ENCODE data around the gene PCDHA8. TPM values are rescaled to one million over a fixed set of nuclear protein-coding genes. Genes with fewer than 3 reads are reported as not detected.

Gene PCDHA8, protein sequence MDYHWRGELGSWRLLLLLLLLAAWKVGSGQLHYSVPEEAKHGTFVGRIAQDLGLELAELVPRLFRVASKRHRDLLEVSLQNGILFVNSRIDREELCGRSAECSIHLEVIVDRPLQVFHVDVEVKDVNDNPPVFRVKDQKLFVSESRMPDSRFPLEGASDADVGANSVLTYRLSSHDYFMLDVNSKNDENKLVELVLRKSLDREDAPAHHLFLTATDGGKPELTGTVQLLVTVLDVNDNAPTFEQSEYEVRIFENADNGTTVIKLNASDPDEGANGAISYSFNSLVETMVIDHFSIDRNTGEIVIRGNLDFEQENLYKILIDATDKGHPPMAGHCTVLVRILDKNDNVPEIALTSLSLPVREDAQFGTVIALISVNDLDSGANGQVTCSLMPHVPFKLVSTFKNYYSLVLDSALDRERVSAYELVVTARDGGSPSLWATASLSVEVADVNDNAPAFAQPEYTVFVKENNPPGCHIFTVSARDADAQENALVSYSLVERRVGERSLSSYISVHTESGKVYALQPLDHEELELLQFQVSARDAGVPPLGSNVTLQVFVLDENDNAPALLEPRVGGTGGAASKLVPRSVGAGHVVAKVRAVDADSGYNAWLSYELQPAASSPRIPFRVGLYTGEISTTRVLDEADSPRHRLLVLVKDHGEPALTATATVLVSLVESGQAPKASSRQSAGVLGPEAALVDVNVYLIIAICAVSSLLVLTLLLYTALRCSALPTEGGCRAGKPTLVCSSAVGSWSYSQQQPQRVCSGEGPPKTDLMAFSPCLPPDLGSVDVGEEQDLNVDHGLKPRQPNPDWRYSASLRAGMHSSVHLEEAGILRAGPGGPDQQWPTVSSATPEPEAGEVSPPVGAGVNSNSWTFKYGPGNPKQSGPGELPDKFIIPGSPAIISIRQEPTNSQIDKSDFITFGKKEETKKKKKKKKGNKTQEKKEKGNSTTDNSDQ
- 0.03 to 0.11 TPM in 2 of 5 replicates, not detected in the others for total RNA-seq (2022; extraction: Qiagen RNA extraction; ENCODE audit: low read depth)

DNA sequence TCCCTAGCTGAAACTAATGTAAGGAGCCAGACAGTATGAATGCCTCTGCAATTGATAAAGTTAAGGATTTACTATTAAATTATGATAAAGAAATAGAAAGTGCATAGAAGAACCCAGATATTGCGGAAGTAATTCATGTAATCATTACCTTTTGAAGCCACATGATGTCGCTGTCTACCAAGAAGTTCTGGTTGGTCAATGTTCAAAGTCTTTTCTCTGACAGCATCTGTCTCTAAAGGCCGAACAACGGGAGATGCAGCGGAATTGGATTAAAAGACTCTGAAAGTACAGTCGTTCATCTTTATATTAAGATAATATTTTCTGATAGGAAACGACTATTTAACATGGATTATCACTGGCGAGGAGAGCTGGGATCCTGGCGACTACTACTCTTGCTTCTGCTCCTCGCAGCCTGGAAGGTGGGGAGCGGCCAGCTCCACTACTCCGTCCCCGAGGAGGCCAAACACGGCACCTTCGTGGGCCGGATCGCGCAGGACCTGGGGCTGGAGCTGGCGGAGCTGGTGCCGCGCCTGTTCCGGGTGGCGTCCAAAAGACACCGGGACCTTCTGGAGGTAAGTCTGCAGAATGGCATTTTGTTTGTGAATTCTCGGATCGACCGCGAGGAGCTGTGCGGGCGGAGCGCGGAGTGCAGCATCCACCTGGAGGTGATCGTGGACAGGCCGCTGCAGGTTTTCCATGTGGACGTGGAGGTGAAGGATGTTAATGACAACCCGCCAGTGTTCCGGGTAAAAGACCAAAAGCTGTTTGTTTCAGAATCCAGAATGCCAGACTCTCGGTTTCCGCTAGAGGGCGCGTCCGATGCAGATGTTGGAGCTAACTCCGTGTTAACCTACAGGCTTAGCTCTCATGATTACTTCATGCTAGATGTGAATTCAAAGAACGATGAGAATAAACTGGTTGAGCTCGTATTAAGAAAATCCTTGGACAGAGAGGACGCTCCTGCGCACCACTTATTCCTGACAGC lies at the start of gene PCDHA8:
Gene PCDHA8 (plus strand): TSS at position 210 of the 985 bp plus-strand sequence. CDS start 135 bp downstream, at position 345.

DNA sequence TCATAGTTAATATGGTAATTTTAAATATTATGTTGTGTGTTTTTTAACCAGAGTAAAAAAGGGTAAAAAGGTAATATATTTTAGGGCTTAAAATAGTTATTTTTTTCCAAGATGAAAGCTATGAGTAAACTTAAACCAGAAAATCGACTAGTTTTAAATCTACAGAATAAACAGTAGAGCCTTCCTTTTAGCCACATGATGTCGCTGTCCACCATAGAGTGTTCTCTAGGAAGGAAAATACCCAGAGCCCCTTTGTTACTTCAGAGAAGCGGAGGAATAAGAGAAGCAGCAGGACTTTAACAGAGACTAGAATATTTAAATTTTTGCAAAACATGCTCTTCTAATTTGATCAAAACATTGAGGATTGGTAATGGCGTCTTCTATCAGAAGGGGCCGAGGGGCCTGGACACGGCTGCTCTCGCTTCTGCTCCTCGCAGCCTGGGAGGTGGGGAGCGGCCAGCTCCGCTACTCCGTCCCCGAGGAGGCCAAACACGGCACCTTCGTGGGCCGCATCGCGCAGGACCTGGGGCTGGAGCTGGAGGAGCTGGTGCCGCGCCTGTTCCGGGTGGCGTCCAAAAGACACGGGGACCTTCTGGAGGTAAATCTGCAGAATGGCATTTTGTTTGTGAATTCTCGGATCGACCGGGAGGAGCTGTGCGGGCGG lies 46.3 kb upstream of the PCDHA8 start, which contains the start of gene PCDHA2:
Gene PCDHA2 (plus strand): TSS at position 258 of the 664 bp plus-strand sequence.

DNA sequence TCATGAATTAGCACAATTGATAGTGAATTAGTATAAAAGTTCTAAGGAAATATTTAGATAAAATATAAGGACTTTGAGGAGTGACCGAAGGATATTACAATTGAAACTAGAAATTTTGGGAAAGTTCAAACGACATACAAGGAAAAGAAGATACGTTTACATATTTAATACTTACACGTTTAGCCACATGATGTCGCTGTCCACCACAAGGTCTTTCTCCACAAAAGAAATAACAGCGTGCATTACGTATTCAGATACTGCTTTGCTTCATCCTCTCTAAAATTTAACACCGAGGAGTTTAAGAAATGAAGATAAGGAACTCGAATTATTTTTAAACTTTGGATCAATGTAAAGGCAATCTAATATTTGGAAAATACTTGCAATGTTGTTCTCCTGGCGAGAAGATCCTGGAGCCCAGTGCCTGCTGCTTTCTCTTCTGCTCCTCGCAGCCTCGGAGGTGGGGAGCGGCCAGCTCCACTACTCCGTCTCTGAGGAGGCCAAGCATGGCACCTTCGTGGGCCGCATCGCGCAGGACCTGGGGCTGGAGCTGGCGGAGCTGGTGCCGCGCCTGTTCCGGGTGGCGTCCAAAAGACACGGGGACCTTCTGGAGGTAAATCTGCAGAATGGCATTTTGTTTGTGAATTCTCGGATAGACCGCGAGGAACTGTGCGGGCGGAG lies 40.0 kb upstream of the PCDHA8 start, which contains the start of gene PCDHA3:
Gene PCDHA3 (plus strand): TSS at position 242 of the 678 bp plus-strand sequence.

DNA sequence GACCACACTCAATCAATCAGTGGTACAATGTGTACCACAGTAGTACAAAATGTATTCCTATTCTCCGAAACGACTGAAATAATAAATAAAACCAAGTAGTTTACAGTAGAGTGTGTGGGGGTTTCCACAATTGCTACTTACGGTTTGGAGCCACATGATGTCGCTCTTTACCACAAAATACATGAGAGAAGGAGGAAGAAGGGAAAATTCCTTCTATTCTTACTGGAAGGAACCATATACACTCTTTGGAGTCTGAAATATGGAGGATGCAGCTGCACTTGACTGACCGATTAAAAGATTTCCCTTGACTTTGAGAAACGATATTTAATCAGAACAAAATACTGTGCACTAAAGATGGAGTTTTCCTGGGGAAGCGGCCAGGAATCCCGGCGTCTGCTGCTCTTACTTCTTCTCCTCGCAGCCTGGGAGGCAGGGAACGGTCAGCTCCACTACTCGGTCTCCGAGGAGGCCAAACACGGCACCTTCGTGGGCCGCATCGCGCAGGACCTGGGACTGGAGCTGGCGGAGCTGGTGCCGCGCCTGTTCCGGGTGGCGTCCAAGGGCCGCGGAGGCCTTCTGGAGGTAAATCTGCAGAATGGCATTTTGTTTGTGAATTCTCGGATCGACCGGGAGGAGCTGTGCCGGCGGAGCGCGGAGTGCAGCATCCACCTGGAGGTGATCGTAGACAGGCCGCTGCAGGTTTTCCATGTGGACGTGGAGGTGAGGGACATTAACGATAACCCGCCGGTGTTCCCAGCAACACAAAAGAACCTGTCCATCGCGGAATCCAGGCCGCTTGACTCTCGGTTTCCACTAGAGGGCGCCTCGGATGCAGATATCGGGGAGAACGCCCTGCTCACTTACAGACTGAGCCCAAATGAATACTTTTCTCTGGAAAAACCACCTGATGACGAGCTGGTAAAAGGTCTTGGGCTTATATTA lies 33.9 kb upstream of the PCDHA8 start, which contains the start of gene PCDHA4:
Gene PCDHA4 (plus strand): TSS at position 235 of the 942 bp plus-strand sequence.

DNA sequence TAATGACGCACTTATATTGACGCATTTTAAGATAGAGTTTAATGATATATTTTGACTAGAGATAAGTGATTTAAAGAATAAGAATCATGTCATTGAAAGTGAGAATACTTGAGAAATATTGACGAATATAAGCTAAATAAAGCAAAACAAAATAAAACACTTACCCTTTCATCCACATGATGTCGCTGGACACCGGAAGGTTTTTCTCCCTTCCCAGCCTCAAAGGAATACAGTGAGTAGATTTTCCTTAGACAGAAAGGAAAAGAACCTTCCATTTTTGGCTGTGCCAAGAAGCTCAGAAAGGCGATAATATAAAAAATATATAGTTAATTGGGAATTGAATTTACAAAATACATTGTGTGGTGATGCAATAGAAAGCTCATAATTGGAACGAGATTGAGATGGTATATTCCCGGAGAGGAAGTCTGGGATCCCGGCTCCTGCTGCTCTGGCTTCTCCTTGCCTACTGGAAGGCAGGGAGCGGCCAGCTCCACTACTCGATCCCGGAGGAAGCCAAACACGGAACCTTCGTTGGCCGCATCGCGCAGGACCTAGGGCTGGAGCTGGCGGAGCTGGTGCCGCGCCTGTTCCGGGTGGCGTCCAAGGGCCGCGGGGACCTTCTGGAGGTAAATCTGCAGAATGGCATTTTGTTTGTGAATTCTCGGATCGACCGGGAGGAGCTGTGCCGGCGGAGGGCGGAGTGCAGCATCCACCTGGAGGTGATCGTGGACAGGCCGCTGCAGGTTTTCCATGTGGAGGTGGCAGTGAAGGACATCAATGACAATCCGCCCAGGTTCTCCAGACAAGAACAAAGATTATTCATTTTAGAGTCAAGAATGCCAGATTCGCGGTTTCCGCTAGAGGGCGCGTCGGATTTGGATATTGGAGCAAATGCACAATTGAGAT lies 19.4 kb upstream of the PCDHA8 start, which contains the start of gene PCDHA5:
Gene PCDHA5 (plus strand): TSS at position 239 of the 906 bp plus-strand sequence.

DNA sequence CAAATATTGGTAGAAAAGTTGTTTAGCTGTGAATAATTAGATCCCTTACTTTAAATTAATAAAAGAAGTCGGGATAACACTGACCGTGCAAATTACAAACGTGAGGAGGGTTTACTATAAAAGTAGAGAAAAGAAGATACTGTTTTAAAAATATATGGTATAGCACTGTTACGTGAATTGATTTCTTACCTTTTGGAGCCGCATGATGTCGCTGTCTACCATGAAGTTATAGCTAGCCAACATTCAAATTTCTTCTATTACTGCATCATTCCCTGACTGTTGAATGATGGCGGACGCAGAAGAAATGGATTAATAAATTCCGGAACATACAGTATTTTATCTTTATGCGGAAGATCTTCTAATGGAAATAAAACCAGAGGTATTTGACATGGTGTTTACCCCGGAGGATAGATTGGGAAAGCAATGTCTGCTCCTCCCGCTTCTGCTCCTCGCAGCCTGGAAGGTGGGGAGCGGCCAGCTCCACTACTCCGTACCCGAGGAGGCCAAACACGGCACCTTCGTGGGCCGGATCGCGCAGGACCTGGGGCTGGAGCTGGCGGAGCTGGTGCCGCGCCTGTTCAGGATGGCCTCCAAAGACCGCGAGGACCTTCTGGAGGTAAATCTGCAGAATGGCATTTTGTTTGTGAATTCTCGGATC lies 13.2 kb upstream of the PCDHA8 start, which contains the start of gene PCDHA6:
Gene PCDHA6 (plus strand): TSS at position 257 of the 658 bp plus-strand sequence. CDS start 132 bp downstream, at position 389.

DNA sequence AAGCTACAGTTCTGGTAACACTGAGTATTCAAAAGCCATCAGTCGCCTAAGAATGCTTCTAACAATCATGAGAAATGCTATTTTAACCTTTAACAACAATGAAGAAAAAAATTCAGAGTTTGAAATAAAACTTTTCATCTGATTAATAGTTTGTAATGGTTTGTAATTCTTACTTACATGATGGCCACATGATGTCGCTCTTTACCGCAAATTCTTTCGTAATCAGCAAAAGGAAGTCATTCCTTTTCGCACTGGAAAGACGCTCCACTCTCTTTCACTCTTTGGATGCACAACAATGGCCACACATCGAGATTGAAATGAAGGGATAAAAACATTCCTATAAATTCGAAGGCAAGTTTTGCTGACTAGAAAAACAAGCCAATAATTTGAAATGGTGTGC lies 7.0 kb upstream of the PCDHA8 start, which contains the start of gene PCDHA7:
Gene PCDHA7 (plus strand): TSS at position 277 of the 400 bp plus-strand sequence. CDS start 115 bp downstream, at position 392.

DNA sequence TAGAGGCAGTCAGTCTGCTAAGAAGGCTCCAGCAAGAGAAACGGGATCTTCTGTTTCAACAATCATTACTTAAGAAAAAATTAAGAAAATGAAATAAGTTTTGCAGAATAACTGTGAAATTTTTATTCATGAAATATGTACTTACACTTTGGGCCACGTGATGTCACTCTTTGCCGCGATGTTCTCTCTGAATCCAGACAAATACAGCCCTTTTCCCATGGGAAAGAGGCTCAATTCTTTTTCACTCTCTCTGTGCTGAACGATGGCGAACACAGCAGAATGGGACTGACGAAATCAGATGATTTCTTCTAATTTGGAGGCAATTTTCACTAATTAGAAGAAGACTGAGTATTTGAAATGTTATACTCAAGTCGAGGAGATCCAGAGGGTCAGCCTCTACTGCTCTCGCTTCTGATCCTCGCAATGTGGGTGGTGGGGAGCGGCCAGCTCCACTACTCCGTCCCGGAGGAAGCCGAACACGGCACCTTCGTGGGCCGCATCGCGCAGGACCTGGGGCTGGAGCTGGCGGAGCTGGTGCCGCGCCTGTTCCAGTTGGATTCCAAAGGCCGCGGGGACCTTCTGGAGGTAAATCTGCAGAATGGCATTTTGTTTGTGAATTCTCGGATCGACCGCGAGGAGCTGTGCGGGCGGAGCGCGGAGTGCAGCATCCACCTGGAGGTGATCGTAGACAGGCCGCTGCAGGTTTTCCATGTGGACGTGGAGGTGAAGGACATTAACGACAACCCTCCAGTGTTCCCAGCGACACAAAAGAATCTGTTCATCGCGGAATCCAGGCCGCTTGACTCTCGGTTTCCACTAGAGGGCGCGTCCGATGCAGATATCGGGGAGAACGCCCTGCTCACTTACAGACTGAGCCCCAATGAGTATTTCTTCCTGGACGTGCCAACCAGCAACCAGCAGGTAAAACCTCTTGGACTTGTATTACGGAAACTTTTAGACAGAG lies 7.4 kb downstream of the PCDHA8 start, which contains the start of gene PCDHA9:
Gene PCDHA9 (plus strand): TSS at position 244 of the 964 bp plus-strand sequence. CDS start 114 bp downstream, at position 358.

DNA sequence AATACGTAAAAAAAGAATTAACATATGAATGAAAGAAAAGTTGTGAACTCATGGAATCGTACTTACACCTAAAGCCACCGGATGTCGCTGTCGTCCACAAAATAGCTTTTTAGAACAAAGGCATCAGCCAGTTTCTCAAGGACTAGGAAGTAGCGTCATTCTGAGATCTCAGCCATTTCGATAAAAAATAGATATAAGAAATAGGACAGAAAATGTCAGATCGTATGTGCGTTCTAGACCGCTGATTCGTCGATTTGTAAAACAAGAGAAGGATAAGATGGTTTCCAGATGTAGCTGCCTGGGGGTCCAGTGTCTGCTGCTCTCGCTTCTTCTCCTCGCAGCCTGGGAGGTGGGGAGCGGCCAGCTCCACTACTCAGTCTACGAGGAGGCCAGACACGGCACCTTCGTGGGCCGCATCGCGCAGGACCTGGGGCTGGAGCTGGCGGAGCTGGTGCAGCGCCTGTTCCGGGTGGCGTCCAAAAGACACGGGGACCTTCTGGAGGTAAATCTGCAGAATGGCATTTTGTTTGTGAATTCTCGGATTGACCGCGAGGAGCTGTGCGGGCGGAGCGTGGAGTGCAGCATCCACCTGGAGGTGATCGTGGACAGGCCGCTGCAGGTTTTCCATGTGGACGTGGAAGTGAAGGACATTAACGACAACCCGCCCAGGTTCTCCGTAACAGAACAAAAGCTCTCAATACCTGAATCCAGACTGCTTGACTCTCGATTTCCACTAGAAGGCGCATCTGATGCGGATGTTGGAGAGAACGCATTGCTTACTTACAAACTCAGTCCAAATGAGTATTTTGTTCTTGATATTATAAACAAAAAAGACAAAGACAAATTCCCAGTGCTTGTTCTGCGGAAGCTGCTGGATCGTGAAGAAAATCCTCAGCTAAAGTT lies 15.0 kb downstream of the PCDHA8 start, which contains the start of gene PCDHA10:
Gene PCDHA10 (plus strand): TSS at position 126 of the 903 bp plus-strand sequence. CDS start 152 bp downstream, at position 278.

DNA sequence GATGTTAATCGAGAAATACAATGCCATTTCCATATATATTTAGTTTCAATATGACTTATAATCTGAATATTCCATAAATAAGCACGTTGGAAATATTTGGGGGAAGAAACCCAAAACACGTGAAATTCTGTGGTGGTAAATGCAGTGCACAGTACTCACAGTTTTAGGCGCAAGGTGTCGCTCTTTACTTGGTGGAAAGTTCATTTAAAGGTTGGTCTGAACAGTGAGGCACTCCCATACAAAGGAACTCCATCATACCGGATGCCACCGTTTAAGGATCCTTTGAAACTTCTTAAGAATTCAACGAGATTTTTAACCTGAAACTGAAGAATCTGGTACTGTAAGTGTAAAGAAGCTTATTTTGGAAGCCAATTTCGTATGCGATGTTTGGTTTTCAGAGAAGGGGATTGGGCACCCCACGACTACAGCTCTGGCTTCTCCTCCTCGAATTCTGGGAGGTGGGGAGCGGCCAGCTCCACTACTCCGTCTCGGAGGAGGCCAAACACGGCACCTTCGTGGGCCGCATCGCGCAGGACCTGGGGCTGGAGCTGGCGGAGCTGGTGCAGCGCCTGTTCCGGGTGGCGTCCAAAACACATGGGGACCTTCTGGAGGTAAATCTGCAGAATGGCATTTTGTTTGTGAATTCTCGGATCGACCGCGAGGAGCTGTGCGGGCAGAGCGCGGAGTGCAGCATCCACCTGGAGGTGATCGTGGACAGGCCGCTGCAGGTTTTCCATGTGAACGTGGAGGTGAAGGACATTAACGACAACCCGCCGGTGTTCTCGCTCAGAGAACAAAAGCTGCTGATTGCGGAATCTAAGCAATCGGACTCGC lies 28.0 kb downstream of the PCDHA8 start, which contains the start of gene PCDHA11:
Gene PCDHA11 (plus strand): TSS at position 237 of the 834 bp plus-strand sequence. CDS start 147 bp downstream, at position 384.

DNA sequence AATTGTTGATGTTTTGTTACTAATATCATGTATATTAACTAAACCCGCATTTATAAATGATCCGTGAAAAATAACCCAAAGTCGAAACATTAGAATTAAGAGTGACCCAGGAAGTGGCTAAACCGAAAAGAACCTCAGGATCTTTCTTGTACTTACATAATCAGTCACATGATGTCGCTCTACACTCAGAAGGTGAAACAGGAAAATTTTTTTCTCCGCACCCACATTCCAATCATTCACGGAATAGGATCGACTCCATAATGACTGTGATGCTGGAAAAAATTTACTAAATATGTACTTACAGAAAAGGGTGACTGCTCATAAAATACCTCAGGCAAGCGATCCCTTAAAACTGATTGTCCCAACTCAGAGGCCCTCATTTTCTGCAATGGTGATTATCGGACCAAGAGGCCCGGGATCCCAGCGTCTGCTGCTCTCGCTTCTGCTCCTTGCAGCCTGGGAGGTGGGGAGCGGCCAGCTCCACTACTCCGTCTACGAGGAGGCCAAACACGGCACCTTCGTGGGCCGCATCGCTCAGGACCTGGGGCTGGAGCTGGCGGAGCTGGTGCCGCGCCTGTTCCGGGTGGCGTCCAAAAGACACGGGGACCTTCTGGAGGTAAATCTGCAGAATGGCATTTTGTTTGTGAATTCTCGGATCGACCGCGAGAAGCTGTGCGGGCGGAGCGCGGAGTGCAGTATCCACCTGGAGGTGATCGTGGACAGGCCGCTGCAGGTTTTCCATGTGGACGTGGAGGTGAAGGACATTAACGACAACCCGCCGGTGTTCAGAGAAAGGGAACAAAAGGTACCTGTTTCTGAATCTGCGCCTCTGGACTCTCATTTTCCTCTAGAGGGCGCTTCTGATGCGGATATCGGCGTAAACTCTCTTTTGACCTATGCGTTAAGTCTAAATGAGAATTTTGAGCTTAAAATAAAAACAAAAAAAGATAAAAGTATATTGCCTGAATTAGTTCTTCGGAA lies 34.4 kb downstream of the PCDHA8 start, which contains the start of gene PCDHA12:
Gene PCDHA12 (plus strand): TSS at position 224 of the 981 bp plus-strand sequence. CDS start 165 bp downstream, at position 389.

